ENCODE data around the gene AZGP1.

DNA sequence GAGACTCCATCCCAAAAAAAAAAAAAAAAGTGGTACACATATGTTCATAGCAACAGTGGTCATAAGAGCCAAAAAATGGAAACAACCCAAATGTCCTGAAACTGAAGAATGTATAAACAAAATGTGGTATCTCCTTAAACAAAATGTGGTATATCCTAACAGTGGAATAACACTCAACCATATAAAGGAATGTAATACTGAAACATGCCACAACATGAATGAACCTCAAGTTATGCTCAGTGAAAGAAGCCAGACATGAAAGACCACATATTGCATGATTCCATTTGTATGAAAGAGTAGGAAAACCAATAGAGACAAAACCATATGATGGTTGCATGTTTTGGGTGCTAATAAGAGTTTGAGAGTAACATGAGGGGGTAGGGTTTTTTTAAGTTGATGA lies 49.5 kb downstream of the AZGP1 start:
- no peak for TF ChIP-seq POLR2A (IDR thresholded peaks at IDR 0.05; ENCODE audit: low read depth, low read length)
- no peak for TF ChIP-seq TAF1 (IDR thresholded peaks at IDR 0.05; ENCODE audit: low read depth, low read length)

Measured in GM12891 (cell line).